Fibroblast of gingiva (primary cell): ENCODE measurements around the gene PKLR.

Experiments
- DNase-seq: peaks from one replicate; pipeline ENCODE4 v3.0.0-alpha.2; 2011; ENCODE audit warnings: low read depth

Gene PKLR

GRCh38 chr1:155284476-155284875 lies 16.8 kb downstream of the PKLR start:
- DNase-seq = no peak

- DNase-seq = no peak
Observed at GRCh38 chr1:155282488-155283091, 18.6 kb downstream of the PKLR start.

- no peak for DNase-seq
Observed at GRCh38 chr1:155279268-155279667, 22.0 kb downstream of the PKLR start.

- DNase-seq = no peak
Observed at GRCh38 chr1:155278689-155279160, 22.5 kb downstream of the PKLR start.

- no peak for DNase-seq
Observed at GRCh38 chr1:155277902-155278688, 23.1 kb downstream of the PKLR start.

GRCh38 chr1:155277070-155277901 lies 24.0 kb downstream of the PKLR start, which contains the start of gene HCN3:
HCN3 (plus strand) TSS chr1:155277463; CDS start chr1:155277591, 128 bp downstream.
- DNase-seq = peak; percentile 89

GRCh38 chr1:155273343-155274245 lies 27.6 kb downstream of the PKLR start, which contains the start of gene CLK2:
CLK2 (minus strand) TSS chr1:155273504; CDS start chr1:155270977, 2,527 bp downstream.
- DNase-seq = peak; percentile 95

- DNase-seq = peak; percentile 46
Observed at GRCh38 chr1:155272466-155273342, 28.5 kb downstream of the PKLR start.

- no peak for DNase-seq
Observed at GRCh38 chr1:155269381-155269780, 31.9 kb downstream of the PKLR start.

GRCh38 chr1:155268630-155269029 lies 32.6 kb downstream of the PKLR start:
- DNase-seq = no peak

- DNase-seq = no peak
Observed at GRCh38 chr1:155267373-155267772, 33.9 kb downstream of the PKLR start.

GRCh38 chr1:155266553-155266952 lies 34.7 kb downstream of the PKLR start:
- DNase-seq = no peak

GRCh38 chr1:155263067-155263466 lies 38.2 kb downstream of the PKLR start:
- DNase-seq = no peak

GRCh38 chr1:155261852-155262673 lies 39.2 kb downstream of the PKLR start, which contains the start of gene SCAMP3:
SCAMP3 (minus strand) TSS chr1:155262360; CDS start chr1:155262151, 209 bp downstream.
- peak; percentile 98 for DNase-seq

- no peak for DNase-seq
Observed at GRCh38 chr1:155261493-155261851, 39.8 kb downstream of the PKLR start.

- no peak for DNase-seq
Observed at GRCh38 chr1:155260276-155260675, 41.0 kb downstream of the PKLR start.

GRCh38 chr1:155256058-155256852 lies 45.0 kb downstream of the PKLR start:
- no peak for DNase-seq

GRCh38 chr1:155255243-155256007 lies 45.8 kb downstream of the PKLR start, which contains the start of gene ENTREP3:
ENTREP3 (minus strand) TSS chr1:155255483; CDS start chr1:155254877, 606 bp downstream.
- DNase-seq = peak; percentile 81
